Panc1 (cell line): Measurements from ENCODE around the gene LIMK1.

Source experiments
- CTCF ChIP-seq: fragments of 450-650 bp; IDR thresholded peaks from 2 replicates; pipeline ENCODE4 v1.5.1; 2017; ENCODE audit warnings: mild to moderate bottlenecking
- POLR2AphosphoS5 ChIP-seq: IDR thresholded peaks from 2 replicates; pipeline ENCODE4 v1.6.1; 2012; ENCODE audit warnings: mild to moderate bottlenecking, low read depth, low read length, moderate library complexity

- no peak for TF ChIP-seq CTCF
- TF ChIP-seq POLR2AphosphoS5 = no peak
These were observed 72.3 kb downstream of the LIMK1 start for GRCh38 chr7:74155810-74156395.
